Duodenal mucosa (tissue), 2 donors: Measurements from ENCODE around the gene SERPINE1.
"Not testable (repeated sequence)": the region's sequence is repeated elsewhere in the genome, so short reads cannot be mapped to it uniquely, and the experiment has no call there.

Experiments
- H3K27ac ChIP-seq: one replicate; pipeline ENCODE4 v1.7.0; 2013; ENCODE audit warnings: low read depth, low read length
- H3K27me3 ChIP-seq, 2 donors: one replicate each; pipeline ENCODE4 v1.7.0; 2013; ENCODE audit warnings: low read length in 2 of 2, control low read depth in 1 of 2; ENCODE audit not compliant: insufficient read depth in 2 of 2, control insufficient read depth in 1 of 2
- H3K36me3 ChIP-seq, 2 donors: one replicate each; pipeline ENCODE4 v1.7.0; 2013; ENCODE audit warnings: low read length in 2 of 2, control low read depth in 1 of 2; ENCODE audit not compliant: insufficient read depth in 2 of 2, control insufficient read depth in 1 of 2
- H3K4me1 ChIP-seq, 2 donors: one replicate each; pipeline ENCODE4 v1.7.0; 2013; ENCODE audit warnings: low read length in 2 of 2, control low read depth in 1 of 2; ENCODE audit not compliant: insufficient read depth in 2 of 2, control insufficient read depth in 1 of 2
- H3K4me3 ChIP-seq, 2 donors: one replicate each; pipeline ENCODE4 v1.7.0; 2013; ENCODE audit warnings: low read length in 2 of 2, low read depth in 1 of 2
- H3K9ac ChIP-seq, 2 donors: one replicate each; pipeline ENCODE4 v1.7.0; 2013; ENCODE audit warnings: low read length in 2 of 2, low read depth in 1 of 2
- H3K9me3 ChIP-seq, 2 donors: one replicate each; pipeline ENCODE4 v1.7.0; 2013; ENCODE audit warnings: low read length in 2 of 2, control low read depth in 1 of 2; ENCODE audit not compliant: control insufficient read depth in 1 of 2

The SERPINE1 gene

GRCh38 chr7:101113140-101113539 is 13.8 kb upstream of the SERPINE1 start:
- H3K27ac ChIP-seq, H3K9me3 ChIP-seq, H3K27me3 ChIP-seq, H3K4me1 ChIP-seq, H3K36me3 ChIP-seq, H3K9ac ChIP-seq, H3K4me3 ChIP-seq: not testable (repeated sequence)

- no peaks in the 10 kb centered on the region for H3K27me3 ChIP-seq
- no peaks in the 10 kb centered on the region for H3K9me3 ChIP-seq
- H3K4me1 ChIP-seq: no peaks in the 10 kb centered on the region
- no peak overlapping the region for H3K9ac ChIP-seq
- H3K27ac ChIP-seq: no peak overlapping the region
- H3K4me3 ChIP-seq: no peak overlapping the region
- no peaks in the 10 kb centered on the region for H3K36me3 ChIP-seq
Measured at GRCh38 chr7:101113836-101114235, 13.1 kb upstream of the SERPINE1 start.

GRCh38 chr7:101114492-101114891 is 12.4 kb upstream of the SERPINE1 start:
- H3K27ac ChIP-seq: no peak overlapping the region
- no peaks in the 10 kb centered on the region for H3K36me3 ChIP-seq
- H3K27me3 ChIP-seq: no peaks in the 10 kb centered on the region

GRCh38 chr7:101115215-101115614 is 11.7 kb upstream of the SERPINE1 start:
- no peak overlapping the region for H3K27ac ChIP-seq

More at GRCh38 chr7:101114492-101114891, 12.4 kb upstream of the SERPINE1 start:
- Histone ChIP-seq H3K4me3 (no peak overlapping the region), H3K9ac (no peak overlapping the region), H3K4me1 (no peaks in the 10 kb centered on the region), H3K9me3 (no peaks in the 10 kb centered on the region)

GRCh38 chr7:101116898-101117297 is 10.0 kb upstream of the SERPINE1 start:
- H3K9me3 ChIP-seq: no peaks in the 10 kb centered on the region
- no peaks in the 10 kb centered on the region for H3K27me3 ChIP-seq
- H3K4me1 ChIP-seq: peaks cover 0 to 2% of the 10 kb centered on the region in 2 donors
- no peak overlapping the region for H3K9ac ChIP-seq
- H3K4me3 ChIP-seq: no peak overlapping the region
- H3K36me3 ChIP-seq: no peaks in the 10 kb centered on the region
- no peak overlapping the region for H3K27ac ChIP-seq

More at GRCh38 chr7:101115215-101115614, 11.7 kb upstream of the SERPINE1 start:
- no peak overlapping the region for H3K9ac ChIP-seq
- H3K36me3 ChIP-seq: no peaks in the 10 kb centered on the region
- no peaks in the 10 kb centered on the region for H3K4me1 ChIP-seq
- H3K27me3 ChIP-seq: no peaks in the 10 kb centered on the region
- H3K9me3 ChIP-seq: no peaks in the 10 kb centered on the region
- H3K4me3 ChIP-seq: no peak overlapping the region

- H3K27me3 ChIP-seq: no peaks in the 10 kb centered on the region
- H3K27ac ChIP-seq: no peak overlapping the region
- H3K4me1 ChIP-seq: peaks cover 5 to 7% of the 10 kb centered on the region in 2 donors
- no peaks in the 10 kb centered on the region for H3K9me3 ChIP-seq
- no peaks in the 10 kb centered on the region for H3K36me3 ChIP-seq
- H3K4me3 ChIP-seq: no peak overlapping the region
- no peak overlapping the region for H3K9ac ChIP-seq
Measured at GRCh38 chr7:101118856-101119255, 8.0 kb upstream of the SERPINE1 start.

- Histone ChIP-seq H3K9ac (no peak overlapping the region), H3K27ac (no peak overlapping the region), H3K36me3 (no peaks in the 10 kb centered on the region), H3K4me1 (peaks cover 5 to 7% of the 10 kb centered on the region in 2 donors), H3K9me3 (no peaks in the 10 kb centered on the region), H3K27me3 (no peaks in the 10 kb centered on the region), H3K4me3 (no peak overlapping the region)
Measured at GRCh38 chr7:101119876-101120275, 7.0 kb upstream of the SERPINE1 start.

- Histone ChIP-seq H3K27me3 (no peaks in the 10 kb centered on the region), H3K4me3 (no peak overlapping the region), H3K4me1 (peaks cover 5 to 7% of the 10 kb centered on the region in 2 donors), H3K36me3 (no peaks in the 10 kb centered on the region), H3K9ac (no peak overlapping the region), H3K9me3 (no peaks in the 10 kb centered on the region), H3K27ac (no peak overlapping the region)
Measured at GRCh38 chr7:101120315-101120714, 6.6 kb upstream of the SERPINE1 start.

- peak overlapping the region in 1 of 2 donors; percentile 61 for H3K4me3 ChIP-seq
- not testable (repeated sequence) for H3K27me3 ChIP-seq, H3K27ac ChIP-seq, H3K36me3 ChIP-seq, H3K9me3 ChIP-seq
- H3K9ac ChIP-seq: peak overlapping the region in 1 of 2 donors; percentile 70
- peaks cover 13 to 14% of the 10 kb centered on the region in 2 donors for H3K4me1 ChIP-seq
Measured at GRCh38 chr7:101121631-101121990, 5.3 kb upstream of the SERPINE1 start.

- H3K27ac ChIP-seq: peak overlapping the region; percentile 33
- H3K4me3 ChIP-seq: peak overlapping the region; percentile 58 to 61
- H3K9ac ChIP-seq: peak overlapping the region; percentile 63 to 70
- peaks cover 19 to 20% of the 10 kb centered on the region in 2 donors for H3K4me1 ChIP-seq
- peaks cover 0 to 6% of the 10 kb centered on the region in 2 donors for H3K27me3 ChIP-seq
- no peaks in the 10 kb centered on the region for H3K36me3 ChIP-seq
- H3K9me3 ChIP-seq: no peaks in the 10 kb centered on the region
Measured at GRCh38 chr7:101121991-101122932, 4.6 kb upstream of the SERPINE1 start.
